HPDE6-E6E7 (cell line): ENCODE data around the gene DSTN.
A peak's percentile ranks its signal among the peaks of the same experiment; 100 is the strongest.
"Not testable (repeated sequence)": the region's sequence is repeated elsewhere in the genome, so short reads cannot be mapped to it uniquely, and the experiment has no call there.

Experiments used
- DNase-seq: peaks from one replicate; pipeline ENCODE4 v3.0.0; 2011; ENCODE audit warnings: missing footprints; ENCODE audit errors: extremely low spot score

The DSTN gene

DNA sequence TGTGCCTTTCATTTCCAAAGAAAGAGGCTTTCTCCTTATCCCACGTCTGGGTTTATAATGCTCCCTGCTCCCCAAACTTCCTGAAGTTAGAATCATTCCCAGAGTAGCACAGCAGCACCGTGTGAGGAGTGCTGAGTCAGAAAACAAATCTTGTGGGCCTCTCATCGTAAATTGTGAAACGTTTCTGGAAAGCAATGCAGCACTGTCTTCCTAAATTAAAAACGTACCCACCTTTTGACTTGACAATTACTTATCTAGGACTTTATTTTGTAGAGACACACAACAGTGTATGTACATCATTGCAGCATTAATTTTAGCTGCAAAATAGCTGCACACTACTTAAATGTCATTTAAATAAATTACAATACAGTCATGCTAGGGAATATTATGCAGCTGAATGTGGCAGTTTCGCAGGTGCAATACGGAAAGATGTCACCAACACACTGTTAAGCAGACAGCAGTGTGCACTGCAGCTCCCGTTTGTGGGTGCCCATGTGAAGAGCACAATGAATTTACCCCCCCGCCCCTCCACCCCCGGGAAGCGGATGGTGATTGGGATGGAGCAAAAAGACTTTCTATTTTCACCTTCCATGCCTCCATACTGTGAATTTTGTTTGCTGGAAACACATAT, 81.4 kb downstream of the DSTN start:
- DNase-seq: no peak

DNA sequence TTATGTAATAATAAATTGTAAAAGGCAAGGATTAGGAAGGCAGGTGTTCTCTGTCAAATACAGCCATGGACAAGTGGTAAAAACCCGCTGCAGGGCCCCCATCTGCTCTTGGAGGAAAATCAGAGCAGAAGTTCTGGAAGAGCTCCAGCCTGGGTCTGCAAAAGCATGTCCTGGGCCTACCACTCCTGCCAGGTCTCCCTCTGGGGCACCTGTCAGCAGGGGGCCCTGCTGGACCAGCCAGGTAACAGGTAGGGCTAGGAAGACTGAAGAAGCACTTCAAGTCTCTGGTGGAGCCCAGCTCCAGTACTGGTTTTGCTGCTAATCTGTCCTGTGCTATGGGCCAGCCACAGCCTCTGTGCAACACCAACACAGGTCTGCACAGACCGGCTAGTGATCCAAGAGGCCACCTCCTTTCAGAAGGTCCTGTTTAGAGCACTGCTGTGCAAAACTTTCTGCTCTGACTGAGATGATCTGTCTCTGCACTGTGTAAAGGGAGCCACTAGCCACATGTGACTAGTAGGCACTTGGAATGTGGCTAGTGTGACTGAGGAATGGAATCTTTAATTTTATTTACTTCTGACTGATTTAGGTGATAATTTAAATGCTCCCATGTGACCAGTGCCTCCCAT, 82.0 kb downstream of the DSTN start:
- DNase-seq: peak; percentile 39

DNA sequence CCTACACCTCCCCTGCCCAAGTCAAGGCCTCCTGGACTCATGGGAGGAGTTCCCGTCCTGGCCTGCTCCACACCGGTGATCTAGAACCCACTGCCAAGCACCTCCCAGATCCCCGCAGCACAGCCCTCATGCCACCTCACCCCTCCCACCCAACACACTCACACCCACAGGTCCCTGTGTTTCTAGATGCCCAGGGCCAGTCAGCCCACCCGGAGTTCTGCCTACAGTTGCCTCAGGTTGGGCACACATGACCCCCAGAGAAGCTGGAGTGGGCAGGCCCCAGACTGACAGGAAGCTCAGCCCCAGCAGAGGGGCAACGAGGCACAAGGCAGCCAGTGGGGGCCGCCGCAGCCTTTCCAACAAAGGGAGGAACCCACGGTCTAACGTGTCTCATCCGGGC, 82.5 kb downstream of the DSTN start:
- no peak for DNase-seq

DNA sequence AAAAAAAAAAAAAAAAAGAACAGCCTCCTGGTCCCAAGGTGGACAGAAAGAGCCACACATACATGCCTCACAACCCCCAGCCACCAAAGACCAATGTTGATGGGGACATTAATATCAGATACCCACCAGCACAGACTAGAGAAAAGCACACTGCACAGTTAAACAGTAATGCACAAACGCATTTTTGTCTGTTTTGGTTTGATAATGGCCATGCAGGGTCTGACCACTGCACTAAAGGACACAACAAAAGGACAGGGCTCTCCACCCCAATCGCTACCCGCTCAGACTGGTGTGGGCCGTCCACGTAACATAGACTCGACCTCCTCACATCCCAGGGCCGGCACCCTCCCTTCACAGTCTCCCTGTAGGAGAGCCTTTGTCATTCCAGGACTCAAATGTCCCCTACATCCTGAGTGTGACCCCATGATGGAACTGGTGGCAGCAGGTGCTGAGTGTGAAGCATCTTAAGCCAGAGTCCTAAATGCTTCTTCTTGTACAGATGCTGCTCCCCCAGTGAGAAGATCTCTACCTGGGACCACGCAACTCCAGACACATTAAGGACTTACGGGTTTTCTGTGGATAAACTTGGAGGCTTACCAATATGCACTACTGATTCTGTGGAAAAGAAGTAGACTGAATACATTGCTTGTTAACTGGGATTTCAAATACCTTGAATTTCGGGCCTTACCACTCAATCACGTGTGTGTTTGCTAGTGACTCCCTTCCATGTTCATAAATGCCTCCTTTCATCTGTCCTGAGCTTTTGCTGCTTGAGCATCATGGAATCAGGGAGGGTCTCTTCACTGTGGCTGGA, 84.2 kb downstream of the DSTN start:
- no peak for DNase-seq

DNA sequence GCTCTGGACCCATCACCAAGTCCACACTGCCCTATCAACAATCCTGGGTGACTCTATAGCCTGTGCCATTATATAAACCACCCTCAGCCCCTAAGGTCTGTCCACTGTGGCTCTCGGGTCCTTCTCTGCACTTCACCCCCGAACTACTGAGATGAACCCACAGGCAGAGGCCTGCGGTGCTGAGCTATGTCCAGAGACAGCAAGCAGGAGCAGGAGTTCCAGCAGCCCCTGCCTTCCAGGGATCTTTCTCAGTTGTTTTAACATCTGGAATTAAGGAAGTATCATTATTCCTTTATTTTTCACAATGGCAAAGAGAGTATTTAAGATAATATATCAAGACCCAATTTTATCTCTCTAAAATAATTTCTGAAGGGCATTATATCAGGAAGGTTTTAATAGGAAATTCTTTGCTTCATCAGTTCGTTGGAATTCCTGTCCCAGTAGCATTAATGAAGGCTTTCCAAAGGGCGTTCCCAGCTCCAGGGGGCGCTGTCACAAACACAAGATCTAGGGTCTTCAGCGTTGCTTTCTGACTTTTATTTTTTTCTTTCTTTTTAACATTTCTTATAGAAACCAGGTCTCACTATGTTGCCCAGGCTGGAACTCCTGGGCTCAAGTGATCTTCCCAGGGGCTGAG, 84.9 kb downstream of the DSTN start:
- DNase-seq: no peak

DNA sequence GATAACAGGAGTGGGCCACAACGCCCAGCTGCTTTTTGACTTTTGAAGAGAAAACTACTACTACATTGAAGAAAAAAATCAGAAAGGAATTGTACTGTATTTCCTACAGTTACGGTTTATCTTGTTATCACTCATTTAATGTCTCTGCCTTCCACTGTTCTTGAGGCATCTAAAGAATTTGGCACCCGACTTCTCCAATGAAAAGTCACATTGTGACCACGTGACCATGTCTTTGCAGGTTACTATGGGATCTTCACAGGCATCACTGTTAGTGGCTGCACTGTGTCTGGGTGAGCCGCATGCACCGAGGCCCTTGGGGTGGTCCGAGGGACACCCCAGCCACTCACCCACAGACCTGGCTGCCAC, 85.4 kb downstream of the DSTN start:
- no peak for DNase-seq

DNA sequence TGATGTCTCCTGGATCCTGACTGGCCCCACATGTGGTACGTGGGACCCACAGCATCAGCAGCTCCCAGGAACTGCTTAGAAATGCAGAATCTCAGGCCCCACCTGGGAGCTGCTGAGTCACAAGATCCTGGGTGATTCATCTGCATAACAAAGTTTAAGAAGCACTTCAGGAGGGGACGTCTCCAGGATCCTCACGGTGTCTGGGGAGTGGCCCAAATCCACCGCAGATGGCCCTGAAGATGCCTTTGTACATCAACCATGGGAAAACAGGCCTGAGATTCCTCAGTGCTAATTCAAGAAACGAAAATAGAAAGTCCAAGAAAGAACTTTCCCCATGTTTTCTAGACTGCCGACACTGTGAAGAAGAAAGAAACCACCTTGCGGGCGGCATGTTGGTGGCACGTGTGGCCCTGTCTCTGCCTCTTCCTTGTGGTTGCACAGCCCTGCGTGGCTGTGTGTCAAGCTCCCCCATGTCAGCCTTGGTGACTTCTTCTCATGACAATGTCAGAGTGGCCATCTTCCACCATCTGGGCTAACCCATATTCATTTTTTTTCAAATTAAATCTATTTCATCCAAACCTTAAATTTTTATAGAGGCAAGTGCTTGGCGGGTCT, 86.1 kb downstream of the DSTN start:
- DNase-seq: no peak

DNA sequence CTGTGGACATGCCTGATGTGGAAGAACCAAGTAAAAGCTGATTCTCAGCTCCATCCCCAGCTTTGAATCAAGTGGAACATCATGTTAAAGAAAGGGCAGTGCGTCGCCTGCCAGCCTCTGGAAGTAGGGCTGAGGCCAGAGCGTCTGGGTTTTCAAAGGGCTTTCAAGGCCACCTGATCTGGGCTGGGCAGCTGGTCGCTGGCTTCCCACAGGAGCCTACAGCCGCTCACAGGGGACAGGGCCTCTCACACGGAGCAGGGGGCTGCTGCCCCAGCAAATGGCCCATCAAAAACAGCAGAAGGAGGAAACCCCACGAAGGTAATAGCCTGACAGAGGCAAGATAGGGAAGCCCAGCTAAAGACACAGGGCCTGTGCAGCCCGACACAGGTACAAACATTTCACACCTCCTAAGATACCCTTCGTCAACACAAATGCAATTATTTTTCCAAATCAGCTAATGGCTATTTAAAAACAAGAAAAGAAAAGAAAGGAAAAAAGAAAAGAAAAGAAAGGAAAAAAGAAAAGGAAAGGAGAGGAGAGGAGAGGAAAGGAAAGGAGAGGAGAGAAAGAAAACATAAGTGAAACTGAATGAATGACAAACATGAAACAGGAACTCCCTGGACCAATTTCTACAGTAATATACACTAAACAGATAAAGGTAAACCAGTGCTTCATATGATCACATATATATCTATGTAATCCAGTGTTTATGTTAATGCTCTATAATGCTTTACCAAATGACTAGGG, 87.4 kb downstream of the DSTN start:
- DNase-seq: no peak

DNA sequence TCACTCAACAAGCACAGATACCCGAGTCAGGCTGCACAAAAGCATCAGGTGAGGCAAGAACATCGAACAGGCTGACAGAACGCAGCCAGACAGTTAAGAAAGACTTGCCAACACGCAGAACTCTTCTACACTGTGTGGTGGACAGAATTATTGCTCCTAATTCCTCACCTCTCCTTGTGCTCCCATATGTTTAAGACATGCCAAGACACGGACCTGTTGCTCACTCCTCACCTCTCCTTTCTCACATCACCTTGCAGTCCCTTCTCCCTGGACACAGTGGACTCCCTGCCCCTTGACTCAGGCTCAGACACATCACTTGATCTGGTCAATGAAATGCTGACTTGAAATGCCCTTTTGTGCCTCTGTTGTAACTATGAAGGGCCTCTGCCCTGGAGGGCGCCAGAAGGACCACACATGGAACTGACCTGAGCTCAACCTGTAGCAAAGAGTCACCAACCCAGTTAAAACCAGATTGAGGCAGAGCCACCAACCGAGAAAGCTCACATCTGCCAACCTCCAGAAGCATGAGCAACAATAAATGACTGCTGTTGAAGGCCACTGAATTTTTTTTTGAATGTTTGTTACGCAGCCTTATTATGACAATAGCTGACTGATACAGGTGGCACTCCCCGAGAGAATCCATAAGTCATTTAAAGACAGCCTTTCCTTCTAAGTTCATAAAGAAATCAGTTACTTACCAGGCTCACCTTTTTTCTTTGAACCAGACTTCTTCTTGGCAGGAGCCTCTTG, 88.2 kb downstream of the DSTN start:
- DNase-seq: no peak

DNA sequence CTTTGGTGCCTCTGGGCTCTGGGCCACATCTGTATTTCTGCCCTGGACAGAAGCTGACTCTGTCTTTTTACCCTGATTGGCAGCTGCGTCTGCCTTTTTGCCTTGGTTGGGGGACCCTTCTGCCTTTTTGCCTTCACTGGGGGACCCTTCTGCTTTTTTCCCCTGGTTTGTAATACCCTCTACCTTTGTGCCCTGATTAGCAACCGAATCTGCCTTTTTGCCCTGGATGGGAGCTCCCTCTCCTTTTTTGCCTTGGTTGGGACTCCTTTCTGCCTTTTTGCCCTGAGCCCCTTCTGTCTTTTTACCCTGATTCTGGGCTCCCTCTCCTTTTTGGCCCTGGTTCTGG, 88.7 kb downstream of the DSTN start:
- DNase-seq: no peak

DNA sequence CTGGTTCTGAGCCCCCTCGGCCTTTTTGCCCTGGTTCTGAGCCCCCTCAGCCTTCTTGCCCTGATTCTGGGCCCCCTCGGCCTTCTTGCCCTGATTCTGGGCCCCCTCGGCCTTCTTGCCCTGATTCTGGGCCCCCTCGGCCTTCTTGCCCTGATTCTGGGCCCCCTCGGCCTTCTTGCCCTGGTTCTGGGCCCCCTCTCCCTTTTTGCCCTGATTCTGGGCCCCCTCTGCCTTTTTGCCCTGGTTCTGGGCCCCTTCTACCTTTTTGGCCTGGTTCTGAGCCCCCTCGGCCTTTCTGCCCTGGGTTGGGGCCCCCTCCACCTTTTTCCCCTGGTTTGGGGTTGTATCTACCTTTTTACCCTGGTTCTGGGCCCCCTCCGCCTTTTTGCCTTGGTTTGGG, 89.5 kb downstream of the DSTN start:
- not testable (repeated sequence) for DNase-seq
